NT2/D1 (cell line): ENCODE measurements around the gene MAP2K2.

Experiments used
- YY1 ChIP-seq: IDR thresholded peaks from 2 replicates; pipeline ENCODE4 v1.6.1; 2011; ENCODE audit not compliant: insufficient read length, insufficient read depth
- ZNF274 ChIP-seq: IDR thresholded peaks from 2 replicates; pipeline ENCODE4 v1.6.1; 2011; ENCODE audit warnings: mild to moderate bottlenecking, low read depth, low read length

DNA sequence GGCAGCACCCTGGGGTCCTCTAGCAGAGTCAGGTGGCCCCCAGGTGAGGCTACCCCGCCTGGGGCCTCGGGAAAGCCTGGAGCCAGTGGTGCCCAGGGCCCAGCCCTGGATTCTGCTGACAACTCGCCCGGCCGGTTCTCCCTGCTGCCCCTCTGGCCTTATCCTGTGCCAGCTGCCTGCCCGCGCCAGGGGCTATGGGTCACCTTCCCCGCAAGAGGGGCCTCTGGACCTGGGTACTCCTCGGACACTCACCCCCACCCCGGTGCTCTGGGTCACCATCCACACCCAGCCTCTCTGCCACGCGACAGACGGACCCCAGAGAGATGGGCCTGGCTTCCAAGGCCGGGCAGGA, 81.2 kb downstream of the MAP2K2 start:
- TF ChIP-seq ZNF274 (no peak), YY1 (no peak)
